H9 (cell line): ENCODE measurements around the gene CD163L1. TPM values are rescaled to one million over a fixed set of nuclear protein-coding genes. Genes with fewer than 3 reads are reported as not detected.

Experiments
- DNase-seq: peaks from one replicate; pipeline ENCODE4 v3.0.0-alpha.2; 2017
- H2AFZ ChIP-seq: one replicate; pipeline ENCODE4 v1.6.1; 2013; ENCODE audit warnings: mild to moderate bottlenecking, low read length, control low read depth, moderate library complexity
- H2AK5ac ChIP-seq: 2 replicates; pipeline ENCODE4 v1.6.1; 2013; ENCODE audit warnings: low read length, control low read depth, mixed read lengths; ENCODE audit not compliant: insufficient read length
- H2BK120ac ChIP-seq: one replicate; pipeline ENCODE4 v1.6.1; 2013; ENCODE audit warnings: low read depth, mild to moderate bottlenecking, low read length, control low read depth, inconsistent platforms; ENCODE audit not compliant: poor library complexity, severe bottlenecking
- H2BK12ac ChIP-seq: 2 replicates; pipeline ENCODE4 v1.6.1; 2013; ENCODE audit warnings: low read length, control low read depth, mixed read lengths, low read depth; ENCODE audit not compliant: insufficient read length
- H2BK15ac ChIP-seq: 2 replicates; pipeline ENCODE4 v1.6.1; 2013; ENCODE audit warnings: low read depth, low read length, control low read depth
- H2BK20ac ChIP-seq: one replicate; pipeline ENCODE4 v1.6.1; 2013; ENCODE audit warnings: low read depth, mild to moderate bottlenecking, low read length, control low read depth, inconsistent platforms; ENCODE audit not compliant: poor library complexity, severe bottlenecking
- H2BK5ac ChIP-seq: 2 replicates; pipeline ENCODE4 v1.6.1; 2013; ENCODE audit warnings: low read length, control low read depth, mixed read lengths; ENCODE audit not compliant: insufficient read length
- H3K14ac ChIP-seq: 2 replicates; pipeline ENCODE4 v1.6.1; 2013; ENCODE audit warnings: low read length, control low read depth; ENCODE audit not compliant: insufficient read depth
- H3K18ac ChIP-seq: 2 replicates; pipeline ENCODE4 v1.6.1; 2013; ENCODE audit warnings: low read depth, mild to moderate bottlenecking, mixed read lengths, low read length, control low read depth; ENCODE audit not compliant: insufficient read length
- H3K23ac ChIP-seq: 2 replicates; pipeline ENCODE4 v1.6.1; 2013; ENCODE audit warnings: low read length, control low read depth, mixed read lengths, low read depth; ENCODE audit not compliant: insufficient read length
- H3K23me2 ChIP-seq: 2 replicates; pipeline ENCODE4 v1.6.1; 2013; ENCODE audit warnings: low read depth, mild to moderate bottlenecking, mixed read lengths, low read length, control low read depth; ENCODE audit not compliant: insufficient read length, poor library complexity, severe bottlenecking
- H3K27ac ChIP-seq: 2 replicates; pipeline ENCODE4 v1.5.1; 2013; ENCODE audit warnings: low read length, control low read depth, mixed read lengths, low read depth; ENCODE audit not compliant: insufficient read length
- H3K27me3 ChIP-seq: 2 replicates; pipeline ENCODE4 v1.6.1; 2013; ENCODE audit warnings: low read length, control low read depth, inconsistent platforms; ENCODE audit not compliant: insufficient read depth
- H3K4ac ChIP-seq: 2 replicates; pipeline ENCODE4 v1.6.1; 2013; ENCODE audit warnings: low read depth, mild to moderate bottlenecking, control low read depth, inconsistent platforms, low read length, moderate library complexity
- H3K4me1 ChIP-seq: 2 replicates; pipeline ENCODE4 v1.6.1; 2013; ENCODE audit warnings: low read length, control low read depth, inconsistent platforms; ENCODE audit not compliant: insufficient read depth
- H3K4me2 ChIP-seq: 2 replicates; pipeline ENCODE4 v1.6.1; 2013; ENCODE audit warnings: low read length, control low read depth, mixed read lengths; ENCODE audit not compliant: insufficient read length, insufficient read depth
- H3K56ac ChIP-seq: 2 replicates; pipeline ENCODE4 v1.6.1; 2013; ENCODE audit warnings: low read depth, mild to moderate bottlenecking, mixed read lengths, low read length, control low read depth; ENCODE audit not compliant: insufficient read length
- H3K79me1 ChIP-seq: 2 replicates; pipeline ENCODE4 v1.6.1; 2013; ENCODE audit warnings: low read depth, mild to moderate bottlenecking, moderate library complexity, low read length, control low read depth, inconsistent platforms; ENCODE audit not compliant: insufficient read depth, poor library complexity, severe bottlenecking
- H3K79me2 ChIP-seq: 2 replicates; pipeline ENCODE4 v1.6.1; 2013; ENCODE audit warnings: low read length, control low read depth, inconsistent platforms; ENCODE audit not compliant: insufficient read depth
- H3K9ac ChIP-seq: 2 replicates; pipeline ENCODE4 v1.6.1; 2013; ENCODE audit warnings: low read length, control low read depth, mixed read lengths; ENCODE audit not compliant: insufficient read length; ENCODE audit errors: extremely low read depth
- H3K9me3 ChIP-seq: one replicate; pipeline ENCODE4 v1.6.1; 2013; ENCODE audit warnings: low read depth, low read length, inconsistent platforms; ENCODE audit not compliant: control insufficient read depth
- H3T11ph ChIP-seq: one replicate; pipeline ENCODE4 v1.6.1; 2013; ENCODE audit warnings: mild to moderate bottlenecking, low read length, control low read depth, inconsistent platforms
- H4K20me1 ChIP-seq: one replicate; pipeline ENCODE4 v1.6.1; 2013; ENCODE audit not compliant: control insufficient read depth, insufficient read length, insufficient read depth
- H4K5ac ChIP-seq: 2 replicates; pipeline ENCODE4 v1.6.1; 2013; ENCODE audit warnings: low read depth, mild to moderate bottlenecking, mixed read lengths, low read length, control low read depth; ENCODE audit not compliant: insufficient read length
- H4K8ac ChIP-seq: replicated peaks from 2 replicates; pipeline ENCODE4 v1.6.1; 2013; ENCODE audit warnings: low read length, control low read depth, mixed read lengths, low read depth; ENCODE audit not compliant: insufficient read length
- H4K91ac ChIP-seq: 2 replicates; pipeline ENCODE4 v1.6.1; 2013; ENCODE audit warnings: low read depth, mild to moderate bottlenecking, moderate library complexity, mixed read lengths, low read length, control low read depth; ENCODE audit not compliant: insufficient read length
- H3K27ac Mint-ChIP-seq, 3 experiments: 2 replicates in 2 of 3; 3 replicates in 1 of 3; pipeline ENCODE4 v1.8.0; 2020 to 2021; ENCODE audit warnings: mixed read lengths in 3 of 3, mild to moderate bottlenecking in 1 of 3, moderate library complexity in 1 of 3
- H3K27me3 Mint-ChIP-seq: 2 replicates; pipeline ENCODE4 v1.8.0; 2021; ENCODE audit warnings: low read depth, mild to moderate bottlenecking, moderate library complexity, mixed read lengths
- H3K36me3 Mint-ChIP-seq, 3 experiments: 2 replicates in 2 of 3; 3 replicates in 1 of 3; pipeline ENCODE4 v1.8.0; 2020 to 2021; ENCODE audit warnings: low read depth in 3 of 3, mixed read lengths in 3 of 3; ENCODE audit not compliant: insufficient read depth in 1 of 3
- H3K4me1 Mint-ChIP-seq, 2 experiments: 2 replicates each; pipeline ENCODE4 v1.8.0; 2020; ENCODE audit warnings: mixed read lengths in 2 of 2
- H3K4me3 Mint-ChIP-seq, 2 experiments: 2 replicates in 1 of 2; 3 replicates in 1 of 2; pipeline ENCODE4 v1.8.0; 2020 to 2021; ENCODE audit warnings: mild to moderate bottlenecking in 2 of 2, mixed read lengths in 2 of 2, moderate library complexity in 1 of 2
- H3K9me3 Mint-ChIP-seq, 2 experiments: 2 replicates in 1 of 2; 3 replicates in 1 of 2; pipeline ENCODE4 v1.8.0; 2020; ENCODE audit warnings: mild to moderate bottlenecking in 2 of 2, mixed read lengths in 2 of 2, moderate library complexity in 1 of 2
- CTCF ChIP-seq: fragments of 200-600 bp; sonication (generic); conservative IDR thresholded peaks from 3 replicates; pipeline ENCODE4 v1.8.0; 2021; ENCODE audit warnings: antibody characterized with exemption, mild to moderate bottlenecking
- whole genome bisulfite sequencing: extraction: QIAGEN DNeasy Blood & Tissue Kit; methylation state at CpG from one replicate; pipeline ENCODE4 v1.1.7; 2013; ENCODE audit warnings: missing lambda C conversion rate, low lambda C conversion rate, mixed read lengths; ENCODE audit not compliant: insufficient read length; ENCODE audit errors: extremely low coverage; 5-methylcytosine and 5-hydroxymethylcytosine counted together
- total RNA-seq: library from RNA; stranded (reverse); gene quantifications from 2 replicates; pipeline ENCODE4 v1.2.1, GENCODE V29; 2021

Gene CD163L1
- total RNA-seq, 1 experiment from 2014 or later: 0.39 TPM

GRCh38 chr12:7387289-7387688 is 56.7 kb downstream of the CD163L1 start:
- no peak overlapping the region for H2BK15ac ChIP-seq
- no CpG with 5 or more reads among the region's 1 CpG for WGBS
- H2AFZ ChIP-seq: no peak overlapping the region
- Mint-ChIP-seq H3K4me3 (no peak overlapping the region; a peak in 1 of 5 replicates), H3K27me3 (peaks cover 4% of the 10 kb centered on the region; the same call in 1 of the 2 replicates), H3K36me3 (peaks cover 0 to 15% (median 2%) of the 10 kb centered on the region in 3 experiments; a peak in 5 of 7 replicates), H3K27ac (no peak overlapping the region), H3K9me3 (peaks cover 20 to 25% of the 10 kb centered on the region in 2 experiments), H3K4me1 (no peaks in the 10 kb centered on the region)
- no peak overlapping the region for H3K4me2 ChIP-seq
- no peak overlapping the region for H3K18ac ChIP-seq
- H4K5ac ChIP-seq: no peak overlapping the region
- no peak overlapping the region for H4K8ac ChIP-seq
- H2BK20ac ChIP-seq: no peak overlapping the region
- H4K20me1 ChIP-seq: no peaks in the 10 kb centered on the region
- H3K79me2 ChIP-seq: no peaks in the 10 kb centered on the region
- H3K23ac ChIP-seq: no peak overlapping the region
- no peaks in the 10 kb centered on the region for H3K27me3 ChIP-seq
- H3K9me3 ChIP-seq: no peaks in the 10 kb centered on the region
- no peak overlapping the region for H2BK5ac ChIP-seq
- H3K4ac ChIP-seq: no peak overlapping the region
- TF ChIP-seq CTCF: peak; percentile 24; the same call in 2 of the 3 replicates
- no peak overlapping the region for H2BK120ac ChIP-seq
- no peak overlapping the region for H3K56ac ChIP-seq
- H3K27ac ChIP-seq: no peak overlapping the region
- no peak overlapping the region for H2AK5ac ChIP-seq
- no peak overlapping the region for H3K9ac ChIP-seq
- DNase-seq: no peak
- H3T11ph ChIP-seq: no peak overlapping the region
- H3K14ac ChIP-seq: no peak overlapping the region
- no peak overlapping the region for H4K91ac ChIP-seq
- no peak overlapping the region for H2BK12ac ChIP-seq
- no peaks in the 10 kb centered on the region for H3K4me1 ChIP-seq
- no peaks in the 10 kb centered on the region for H3K79me1 ChIP-seq
- no peaks in the 10 kb centered on the region for H3K23me2 ChIP-seq
